Activated CD8-positive, alpha-beta memory T cell treated with anti-CD3 and anti-CD28 coated beads for 48 hours (primary cell): Measurements from ENCODE around the gene SLIT3.

Experiments used
- DNase-seq, 3 experiments: peaks; one replicate each; pipeline ENCODE4 v3.0.0-alpha.2; 2020; ENCODE audit warnings: low read depth in 2 of 3, low spot score in 2 of 3

Gene SLIT3

DNA sequence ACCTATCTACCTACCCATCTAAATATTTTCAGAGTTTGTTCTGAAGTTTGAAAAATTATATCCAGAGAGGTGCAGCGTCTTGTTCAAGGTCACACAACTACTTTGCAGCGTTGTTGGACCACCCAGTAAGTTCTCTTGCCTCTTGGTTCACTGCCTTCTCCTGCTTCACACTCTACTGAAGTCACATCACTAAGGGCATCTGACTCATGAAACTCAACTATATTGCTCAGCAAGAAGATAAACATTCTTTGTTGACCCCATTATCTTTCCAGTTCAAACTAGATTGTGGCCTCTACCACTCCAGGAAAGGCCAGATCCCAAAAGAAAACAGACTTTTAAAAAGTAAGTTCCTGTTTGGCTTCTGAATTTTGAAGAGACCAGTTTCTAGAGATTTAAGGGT is 326.9 kb downstream of the SLIT3 start:
- no peak for DNase-seq

DNA sequence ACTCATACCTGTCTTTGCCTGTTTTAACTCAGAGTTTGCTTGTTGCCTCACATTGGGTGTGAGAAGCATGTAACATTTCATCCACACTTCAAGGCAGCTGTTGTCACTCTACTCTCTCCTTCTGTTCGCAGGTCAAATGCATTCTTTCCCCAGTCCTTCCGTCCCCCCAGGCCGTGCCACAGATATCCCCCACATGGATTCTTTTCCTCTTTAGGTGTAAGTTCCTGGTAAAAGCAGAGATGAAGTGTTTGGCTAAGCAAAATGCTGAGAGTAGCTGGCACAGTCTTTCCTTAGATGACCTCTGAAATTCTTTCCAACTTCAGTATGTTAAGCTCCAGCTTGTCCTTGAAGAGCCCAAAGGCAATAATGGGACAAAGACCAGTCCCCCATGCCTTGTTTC is 328.2 kb downstream of the SLIT3 start:
- no peak for DNase-seq

DNA sequence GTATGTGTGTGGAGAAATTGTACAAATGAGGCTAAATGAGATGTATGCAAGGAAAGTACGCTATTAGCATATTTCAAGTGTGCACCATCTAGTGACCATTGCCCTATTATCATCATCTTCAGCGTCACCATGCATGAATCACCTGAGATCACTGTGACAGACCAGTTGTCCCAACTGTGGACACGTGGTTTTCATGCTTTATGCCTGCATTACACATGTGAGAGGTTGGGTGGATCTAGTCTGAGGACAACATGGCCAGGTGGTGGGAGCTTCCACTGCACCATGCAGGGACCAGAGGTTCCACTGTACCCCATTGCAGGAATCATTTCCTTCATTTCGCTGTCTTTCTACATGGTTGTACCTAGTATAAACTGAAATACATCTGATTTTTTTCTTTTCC is 329.8 kb downstream of the SLIT3 start:
- DNase-seq = no peak

DNA sequence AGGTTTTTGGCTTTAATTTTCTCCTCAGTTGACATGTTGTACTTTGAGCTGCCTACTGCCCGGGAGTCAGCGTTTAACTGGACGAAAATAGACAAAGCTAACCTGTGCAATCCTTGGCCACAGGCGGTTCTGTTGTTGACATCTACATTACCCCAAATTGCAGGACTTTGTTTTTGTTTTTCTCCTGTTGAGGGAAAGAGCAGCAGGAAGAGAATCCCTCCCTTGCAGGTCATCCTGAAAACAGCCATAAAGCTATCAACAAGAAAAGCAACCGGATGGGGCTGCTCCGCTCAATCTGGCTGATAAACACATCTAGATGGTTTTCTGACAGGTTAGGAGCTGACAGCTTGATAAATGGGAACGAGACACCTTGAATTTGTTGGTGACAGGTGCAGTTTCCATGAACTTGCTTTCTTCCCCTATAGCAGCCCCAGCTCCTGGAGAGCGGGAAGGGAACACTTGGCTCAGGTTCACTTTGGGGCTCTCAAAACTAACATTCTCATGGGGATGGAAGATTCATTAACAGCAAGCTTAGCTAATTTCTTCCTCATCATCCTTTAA is 331.5 kb downstream of the SLIT3 start:
- no peak for DNase-seq

DNA sequence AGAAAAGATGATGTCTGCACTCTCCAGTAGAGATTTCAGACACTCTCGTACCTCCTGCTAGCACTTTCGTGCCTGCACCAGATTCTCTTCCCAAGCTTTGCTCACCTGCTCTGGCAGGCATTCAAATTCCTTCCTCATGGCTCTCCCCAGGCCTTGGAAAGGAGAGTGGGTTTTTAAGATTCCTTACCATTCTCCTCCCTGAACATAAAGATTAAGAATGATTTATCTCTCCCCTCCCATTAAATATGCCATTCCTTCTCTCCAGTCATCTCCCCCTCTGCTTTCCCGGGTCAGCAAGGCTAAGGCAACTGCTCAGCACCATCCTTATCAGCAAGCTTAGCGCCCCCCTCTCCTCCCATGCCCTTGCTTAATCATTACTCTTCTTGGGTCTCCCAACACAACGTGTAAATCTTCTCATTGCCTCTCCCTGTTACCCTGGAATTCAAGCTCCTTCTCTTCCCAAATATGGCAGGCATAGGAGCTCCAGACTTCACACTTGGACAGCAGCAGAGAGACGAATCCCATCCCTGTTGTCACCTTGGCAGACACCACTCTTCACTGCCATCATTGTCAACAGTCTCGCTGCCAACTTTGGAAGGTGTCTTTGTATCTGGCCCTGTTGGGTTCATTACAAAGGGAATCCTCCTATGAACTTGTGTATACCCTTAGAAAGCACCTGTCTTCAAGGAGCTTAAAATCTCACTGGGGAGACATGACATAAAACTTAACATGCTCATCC is 332.9 kb downstream of the SLIT3 start:
- no peak for DNase-seq

DNA sequence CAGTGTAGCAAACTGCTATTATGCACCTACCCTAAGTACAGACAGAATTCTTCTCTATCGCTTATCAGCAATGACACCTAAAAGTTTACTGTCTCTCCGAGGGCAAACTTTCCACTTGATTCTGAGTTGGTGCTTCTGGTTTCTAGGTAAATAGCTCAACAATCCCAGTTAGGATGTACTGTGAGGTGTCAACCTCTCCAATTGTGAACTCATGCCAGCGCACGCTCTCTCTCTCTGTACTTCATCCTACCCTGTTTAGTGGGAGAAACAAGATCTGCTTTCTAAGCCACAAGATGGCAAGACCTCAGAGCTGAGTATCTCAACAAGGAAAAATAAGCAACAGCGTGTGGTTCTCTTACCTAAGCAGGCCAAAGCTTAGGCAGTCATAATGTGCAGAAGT is 335.3 kb downstream of the SLIT3 start:
- no peak for DNase-seq

DNA sequence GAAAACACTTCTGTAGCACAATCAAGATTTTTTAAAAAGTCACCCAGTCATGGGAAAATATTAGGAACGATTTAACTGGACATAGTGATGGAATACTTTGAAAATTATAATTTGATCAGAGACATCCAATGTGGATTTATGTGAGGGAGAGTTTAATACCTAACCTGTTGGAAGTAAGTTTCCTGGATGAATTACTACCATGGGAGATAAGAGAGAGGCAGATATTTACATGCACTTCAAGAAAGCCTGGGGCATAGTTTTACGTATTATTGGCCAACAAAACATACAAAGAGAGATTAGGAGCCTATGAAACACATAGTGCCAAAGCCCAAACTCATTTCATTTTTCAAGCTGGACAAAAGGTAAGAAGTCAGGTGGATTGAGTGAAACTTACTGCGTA is 336.8 kb downstream of the SLIT3 start:
- no peak for DNase-seq

DNA sequence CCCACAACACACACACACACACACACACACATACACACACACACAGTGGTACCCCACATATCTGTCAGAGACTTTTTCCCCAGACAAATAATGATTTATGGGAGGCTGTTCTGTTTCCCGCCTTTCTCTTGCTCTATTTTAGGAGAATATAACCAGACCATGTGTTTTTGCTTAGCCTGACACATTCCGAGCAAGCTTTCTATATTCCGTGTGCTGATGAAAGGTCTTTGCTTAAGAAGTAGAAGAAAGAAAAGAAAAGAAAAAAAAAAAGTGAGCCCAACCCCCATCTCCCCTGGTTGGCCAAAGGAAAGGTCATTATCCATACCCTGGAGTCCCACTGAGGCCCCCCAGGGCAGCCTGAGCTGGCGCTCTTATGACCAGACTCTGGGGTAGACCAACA is 338.6 kb downstream of the SLIT3 start:
- no peak for DNase-seq

DNA sequence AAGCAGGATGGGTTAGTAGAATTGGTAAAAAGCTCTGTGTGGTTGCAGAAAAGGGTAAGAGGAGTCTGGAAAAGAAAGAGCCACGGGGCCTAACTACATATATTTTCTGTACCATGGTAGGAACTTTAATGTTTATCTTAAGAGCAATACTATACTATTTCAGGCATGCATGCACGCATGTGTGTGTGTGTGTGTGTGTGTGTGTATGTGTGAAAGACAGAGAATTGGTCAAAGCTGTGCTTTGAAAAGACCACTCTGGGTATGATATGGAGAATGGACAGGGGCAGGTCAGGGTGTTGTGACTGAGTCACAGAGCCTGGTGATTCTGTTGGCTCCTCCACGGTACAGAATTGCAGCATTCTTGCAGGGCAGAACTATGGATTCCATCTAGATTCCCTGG is 339.3 kb downstream of the SLIT3 start:
- no peak for DNase-seq

DNA sequence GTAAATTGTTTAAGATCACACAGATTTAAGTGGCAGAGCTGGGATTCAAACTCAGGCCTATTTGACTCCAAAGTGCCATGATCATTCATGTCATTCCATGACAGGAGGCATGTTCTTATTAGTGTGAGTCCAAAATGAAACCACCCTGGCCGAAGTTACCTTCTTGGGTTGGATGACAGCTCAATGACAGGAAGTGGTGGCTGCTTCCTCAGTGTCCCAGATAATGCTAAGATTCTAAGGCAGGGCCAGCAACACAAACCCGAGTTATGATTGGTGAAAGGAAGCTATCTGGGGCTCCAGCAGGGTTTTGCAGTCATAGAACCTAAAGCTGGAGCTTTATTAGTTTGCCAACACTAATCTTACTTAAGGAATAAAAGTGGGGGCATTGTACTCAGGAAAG is 340.4 kb downstream of the SLIT3 start:
- no peak for DNase-seq

DNA sequence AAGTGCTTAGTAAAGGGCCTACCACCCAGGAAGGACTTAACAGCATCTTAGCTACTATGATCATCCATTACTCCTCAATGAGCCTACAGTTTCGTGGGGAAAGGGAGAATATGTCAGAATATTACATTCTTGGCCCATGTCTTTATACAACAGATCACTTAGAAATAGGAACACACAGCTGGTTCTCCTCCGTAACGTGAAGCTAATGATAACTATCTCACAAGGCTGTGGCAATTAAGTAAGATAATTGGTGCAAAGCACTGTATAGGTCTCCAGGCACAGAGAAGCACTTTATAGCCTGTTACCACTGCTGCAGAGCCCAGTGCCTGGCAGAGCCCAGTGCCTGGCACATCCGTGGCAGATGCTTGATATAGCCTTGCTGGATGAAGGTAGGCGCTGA is 347.6 kb downstream of the SLIT3 start:
- no peak for DNase-seq

DNA sequence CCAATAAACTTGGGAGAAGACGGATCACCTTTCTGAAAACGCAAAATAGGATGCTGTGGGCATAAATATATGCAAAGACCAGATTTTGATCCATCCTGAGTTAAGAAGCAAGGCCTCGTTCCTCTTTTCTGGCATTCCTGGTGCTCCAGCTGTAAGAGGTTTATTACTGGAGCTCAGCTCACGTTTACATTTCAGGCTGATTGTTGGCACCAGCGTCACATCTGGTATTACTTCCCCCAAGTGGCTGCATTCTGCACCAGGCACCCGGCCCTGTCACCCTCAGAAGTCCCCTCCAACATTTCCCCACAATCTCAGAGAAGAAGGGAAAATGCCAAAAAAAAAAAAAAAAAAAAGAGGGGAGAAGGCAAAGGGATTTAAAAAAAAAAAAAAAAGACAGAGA is 348.7 kb downstream of the SLIT3 start:
- no peak for DNase-seq

DNA sequence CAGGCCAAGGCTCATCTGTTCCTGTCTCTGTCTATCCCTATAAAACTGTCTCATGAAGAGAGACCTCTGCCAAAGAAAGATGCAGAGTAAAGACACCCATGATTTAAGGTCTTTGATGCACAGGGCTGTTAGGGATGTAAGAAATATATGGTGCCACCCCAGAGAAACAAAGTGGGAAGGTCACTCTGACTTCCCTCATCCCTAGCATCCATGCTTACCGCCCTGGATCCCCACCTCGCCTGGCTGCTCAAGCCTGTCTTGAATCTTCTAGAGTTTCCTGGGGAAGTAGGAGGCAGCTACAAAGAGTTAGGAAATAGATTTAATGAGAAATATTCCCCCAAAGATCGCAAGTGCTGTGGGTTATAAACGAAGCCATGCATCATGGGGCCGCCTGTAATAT is 349.2 kb downstream of the SLIT3 start:
- DNase-seq = no peak

DNA sequence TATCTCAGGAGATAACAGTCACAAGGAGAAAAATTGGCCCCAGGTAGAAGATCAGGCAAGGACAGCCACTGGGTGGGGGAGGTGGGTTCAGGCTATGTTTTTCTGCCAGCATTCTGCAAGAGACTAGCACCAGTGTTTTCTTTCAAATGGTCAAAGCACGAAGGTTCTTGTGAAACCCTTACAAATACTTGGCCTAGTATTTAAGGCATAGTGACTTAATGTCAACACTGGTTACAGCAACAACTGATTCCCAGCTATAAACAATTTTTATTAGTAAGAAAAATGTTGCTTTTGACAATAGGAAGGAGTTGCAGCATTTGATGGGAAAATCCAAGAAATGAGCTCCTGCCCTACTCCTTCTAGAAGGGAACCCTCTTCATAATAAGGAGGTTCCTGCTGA is 349.6 kb downstream of the SLIT3 start:
- no peak for DNase-seq

DNA sequence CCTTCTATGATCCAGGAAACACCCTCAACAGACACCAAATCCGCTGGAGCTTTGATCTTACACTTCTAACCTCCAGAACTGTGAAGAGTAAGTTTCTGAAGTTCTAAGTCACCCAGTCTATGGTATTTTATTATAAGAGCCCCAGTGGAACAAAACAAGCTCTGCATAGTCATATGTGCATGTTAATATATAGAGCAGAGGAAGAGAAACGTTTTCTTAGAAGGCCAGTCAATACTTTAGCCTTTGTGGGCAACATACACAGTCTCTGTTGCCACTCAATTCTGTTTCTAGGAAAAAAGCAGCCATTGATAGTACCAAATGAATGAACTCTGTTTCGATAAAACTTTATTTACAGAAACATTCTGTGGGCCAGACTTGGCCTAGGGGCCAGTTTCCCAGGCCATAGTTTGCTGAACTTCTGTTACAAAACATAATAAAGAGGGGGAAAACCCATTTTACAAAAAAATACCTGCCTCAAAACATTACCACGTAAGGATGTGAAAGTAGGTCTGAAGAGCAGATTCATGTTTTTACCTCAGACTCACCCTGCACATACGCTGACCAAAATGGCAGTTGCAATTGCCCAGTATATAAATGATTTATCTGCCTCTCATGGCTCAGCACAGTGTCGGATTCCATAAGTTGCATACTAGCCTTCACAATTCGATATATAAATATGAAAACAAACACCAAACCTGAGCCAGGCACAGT is 350.5 kb downstream of the SLIT3 start:
- no peak for DNase-seq

DNA sequence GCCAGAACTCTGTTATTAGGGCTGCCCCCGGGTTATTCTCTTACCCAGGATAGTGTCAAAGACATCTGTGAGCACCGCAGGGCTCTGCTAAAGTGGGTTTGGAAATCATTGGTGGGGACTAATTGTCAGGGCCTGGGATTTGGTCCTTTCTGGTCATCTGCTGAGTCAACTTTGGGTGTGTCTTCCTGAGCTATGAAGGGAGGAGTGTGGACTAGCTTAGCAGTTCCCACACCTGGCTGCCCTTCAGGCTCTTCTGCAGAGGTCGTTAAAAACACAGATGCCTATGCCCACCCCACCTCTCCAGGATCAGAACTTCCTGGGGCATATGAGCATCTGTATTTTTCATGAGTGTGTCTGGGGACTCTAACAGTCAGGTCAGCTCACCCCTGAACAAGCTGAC is 352.2 kb downstream of the SLIT3 start:
- DNase-seq = no peak

DNA sequence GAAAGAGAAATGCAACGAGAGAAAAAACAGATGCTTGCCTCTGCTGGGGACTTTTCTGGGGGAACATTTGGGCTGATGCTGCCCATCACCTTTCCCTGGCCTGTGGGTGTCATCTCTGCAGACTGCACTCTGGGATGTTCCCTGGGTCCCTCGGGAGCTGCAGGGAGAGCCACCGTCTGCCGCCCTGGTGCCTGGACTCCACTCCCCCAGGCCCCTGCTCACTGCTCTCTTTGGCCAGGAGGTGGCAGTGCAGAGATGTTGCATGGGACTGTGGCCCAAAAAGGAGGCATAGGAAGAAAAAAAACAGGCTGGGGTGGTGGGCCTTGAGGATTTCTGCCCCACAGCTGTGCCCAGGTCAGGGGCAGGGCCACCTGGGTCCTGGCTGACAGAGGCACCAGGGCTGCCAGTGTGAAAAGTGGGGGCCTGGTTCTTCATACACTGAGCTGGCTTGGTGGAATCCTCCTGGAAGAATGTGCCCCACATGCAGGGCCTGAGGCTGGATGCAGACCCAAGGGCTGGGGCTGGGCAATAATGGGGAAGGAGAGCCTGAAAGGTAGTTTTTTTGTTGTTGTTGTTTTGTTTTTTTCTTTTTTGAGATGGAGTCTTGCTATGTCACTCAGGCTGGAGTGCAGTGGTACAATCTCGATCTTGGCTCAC is 353.6 kb downstream of the SLIT3 start:
- DNase-seq = peak; percentile 3 to 14 (median 6)

DNA sequence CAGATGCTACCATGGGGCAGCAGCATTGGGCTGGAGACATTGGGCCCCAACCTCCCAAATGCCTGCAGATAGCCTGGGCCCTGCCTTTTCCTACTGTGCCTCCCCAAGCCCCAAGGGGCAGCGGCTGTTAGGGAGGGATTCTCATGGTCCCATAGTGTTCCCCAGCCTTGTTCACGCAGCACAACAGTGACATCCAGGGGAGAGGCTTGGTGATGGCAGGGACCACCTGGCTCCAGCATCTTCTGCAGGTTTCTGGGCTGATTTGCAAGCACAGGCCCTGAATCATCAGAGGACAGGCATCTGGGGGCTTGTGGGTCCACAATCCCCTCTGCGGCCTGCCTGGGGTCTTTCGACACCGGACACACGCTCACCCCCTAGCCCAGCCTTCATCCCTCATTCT is 354.6 kb downstream of the SLIT3 start:
- DNase-seq = no peak

DNA sequence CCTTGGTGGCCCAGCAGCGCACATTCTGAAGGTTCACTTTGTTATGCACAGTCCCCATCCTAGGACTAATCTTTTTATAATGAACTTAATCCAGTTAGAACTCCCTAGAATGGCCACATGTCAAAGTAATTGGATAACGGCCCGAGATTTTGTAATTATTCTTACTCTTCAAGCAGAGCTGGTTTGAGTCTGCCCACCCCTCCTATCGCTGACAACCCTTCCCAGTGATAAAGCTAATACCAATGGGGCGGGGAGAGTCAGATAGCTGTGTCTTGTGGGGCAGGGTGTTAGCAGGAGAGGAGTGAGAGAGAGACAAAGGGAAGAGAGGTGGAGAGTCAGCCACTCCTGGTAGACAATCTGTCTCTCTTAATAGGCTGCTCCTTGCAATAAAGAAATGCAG is 356.9 kb downstream of the SLIT3 start:
- no peak for DNase-seq

DNA sequence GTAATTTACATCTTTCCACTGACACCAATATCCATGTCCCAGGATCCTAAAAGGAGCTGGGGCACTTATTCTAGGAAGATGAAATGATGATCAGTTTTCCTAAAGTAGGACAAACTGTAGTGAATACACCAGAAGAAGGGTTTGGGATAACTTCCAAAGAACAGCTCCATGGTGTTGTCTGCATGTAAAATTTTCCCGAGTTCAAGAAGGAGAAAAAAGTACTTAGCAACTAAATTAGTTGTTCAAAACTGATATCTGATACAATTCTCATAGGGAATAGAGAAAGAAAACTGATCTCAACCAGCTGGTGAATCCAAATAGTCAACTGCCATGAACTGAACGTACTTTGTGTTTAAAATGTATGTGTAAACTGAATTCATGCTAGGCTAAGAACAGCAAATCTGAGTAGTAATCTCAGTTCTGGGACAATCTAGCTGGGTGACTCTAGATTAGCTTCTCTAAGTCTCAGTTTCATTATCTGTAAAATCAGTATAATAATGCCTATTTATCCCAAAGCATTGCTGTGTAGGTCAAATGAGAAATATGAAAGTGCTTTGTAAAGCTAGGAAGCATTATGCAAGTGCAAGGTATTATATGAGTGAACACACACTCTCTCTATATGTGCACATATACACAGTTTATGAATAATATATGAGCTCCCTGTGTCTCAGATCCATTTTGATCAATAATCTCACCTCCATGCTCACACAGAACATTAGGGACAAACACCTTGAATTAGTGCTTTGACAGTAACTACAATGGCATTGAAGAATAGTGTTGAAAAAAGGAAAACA is 357.7 kb downstream of the SLIT3 start:
- no peak for DNase-seq

DNA sequence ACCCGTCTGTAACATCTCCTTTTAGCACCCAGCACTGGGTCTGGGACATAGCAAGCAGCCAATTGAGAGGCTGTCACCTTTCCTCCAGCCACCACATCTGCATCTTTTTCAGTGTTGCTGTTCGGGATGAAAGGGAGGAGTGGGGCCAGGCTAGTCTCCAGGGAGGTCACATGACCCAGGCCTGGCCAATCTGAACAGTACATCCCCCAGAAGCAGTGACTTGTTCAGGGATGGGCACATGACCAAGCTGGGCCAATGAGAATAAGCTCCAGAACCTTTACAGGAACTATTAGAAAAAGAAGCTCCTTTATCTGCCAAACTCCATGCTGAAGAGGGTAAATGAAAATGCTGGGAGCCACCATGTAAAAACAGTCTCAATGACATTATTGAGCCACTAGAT is 359.0 kb downstream of the SLIT3 start:
- DNase-seq = no peak
